GM18498 (cell line): ENCODE results near the gene MRPL40.

Experiments used
- ATAC-seq: cut with Tn5 transposase; IDR thresholded peaks from one replicate; pipeline ENCODE4 v1.9.1; 2021; ENCODE audit warnings: mild to moderate bottlenecking, moderate library complexity; ENCODE audit not compliant: unreplicated experiment

The MRPL40 gene

DNA sequence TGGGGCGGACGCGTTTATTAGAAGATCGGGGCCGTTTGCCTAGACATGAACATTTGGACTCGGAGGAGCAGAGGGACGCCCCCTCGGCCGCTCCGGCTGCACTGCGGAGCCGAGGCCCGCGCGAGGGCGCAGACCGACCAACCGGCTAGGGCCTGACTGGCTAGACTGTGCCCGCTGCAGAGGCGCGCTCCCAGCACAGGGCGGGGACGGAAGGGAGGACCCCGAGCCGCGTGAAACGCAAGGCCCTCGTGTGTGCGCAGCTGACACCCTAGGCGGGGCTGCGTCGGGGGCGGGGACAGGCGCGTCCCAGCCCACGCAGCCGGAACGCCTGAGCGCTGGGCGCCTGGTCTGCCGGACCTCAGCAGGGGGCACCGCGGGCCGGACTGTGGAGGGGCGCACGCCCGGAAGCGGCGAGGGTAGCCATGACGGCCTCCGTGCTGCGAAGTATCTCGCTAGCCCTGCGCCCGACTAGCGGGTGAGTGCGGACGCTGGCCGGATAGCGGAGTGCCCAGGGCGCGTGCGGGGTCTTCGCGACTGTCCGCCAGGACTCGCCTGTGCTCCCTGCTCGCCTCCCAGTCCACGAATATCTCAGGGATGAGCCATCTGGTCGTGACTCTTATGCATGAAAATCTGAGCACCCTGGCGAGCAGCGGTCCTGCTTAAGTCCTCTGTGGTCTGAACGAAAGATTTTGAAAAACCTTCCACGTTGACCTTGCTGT lies at the start of gene MRPL40:
MRPL40 (plus strand) TSS at position 413 of the 719 bp plus-strand sequence; CDS start at position 423, 10 bp downstream.
- peak; percentile 83 for ATAC-seq

DNA sequence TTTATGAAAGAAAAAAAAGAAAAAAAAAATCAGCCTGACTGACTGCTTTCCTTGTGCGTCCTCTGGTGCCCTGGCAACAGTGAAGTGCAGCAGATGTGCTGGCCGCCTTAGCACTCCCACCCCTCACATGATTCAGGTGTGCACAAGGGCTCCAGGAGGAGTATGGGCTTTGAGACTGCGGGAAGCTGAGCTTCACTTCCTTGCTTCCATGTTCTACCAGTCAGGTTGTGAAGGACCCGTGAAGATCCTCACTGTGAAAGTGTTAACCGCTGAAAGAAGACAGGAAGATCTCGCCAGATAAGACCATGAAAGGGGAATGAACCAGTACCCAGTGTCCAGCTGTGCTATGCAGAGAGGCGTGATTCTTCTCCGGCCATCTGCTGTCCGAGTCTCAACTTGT lies 49.1 kb upstream of the MRPL40 start:
- no peak for ATAC-seq

DNA sequence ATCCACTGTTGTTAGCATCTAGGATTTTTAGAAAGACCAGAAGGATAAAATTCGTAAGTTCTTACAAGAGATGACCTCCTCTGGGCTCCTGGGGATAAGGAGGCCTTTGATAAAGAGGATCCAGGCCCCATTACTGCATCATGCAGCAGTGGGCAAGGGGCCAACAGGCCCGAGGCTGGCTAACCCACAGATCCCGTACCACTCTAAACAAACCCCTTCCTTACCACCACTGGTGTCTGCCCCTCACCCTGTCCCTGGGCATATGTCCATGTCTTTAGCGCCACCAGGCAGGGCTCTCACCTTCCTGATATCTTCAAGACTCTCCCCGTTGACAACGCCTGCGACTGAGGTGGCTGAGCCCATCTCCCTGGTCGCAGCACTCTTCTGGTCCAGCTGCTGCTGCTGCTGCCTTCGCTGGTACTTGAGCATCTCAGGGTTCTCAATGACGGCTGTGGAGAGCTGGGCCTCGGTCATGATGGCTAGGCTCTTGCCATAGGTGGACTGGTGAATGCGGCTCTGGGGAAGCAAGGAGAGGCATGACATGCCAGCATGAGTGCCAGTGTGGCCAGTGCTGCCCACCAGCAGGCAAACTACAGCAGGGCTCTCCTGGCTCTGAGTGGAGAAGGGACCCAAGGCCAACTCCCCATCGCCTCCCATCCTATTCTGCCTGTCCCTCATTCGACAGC lies 47.0 kb upstream of the MRPL40 start:
- ATAC-seq, result no peak

DNA sequence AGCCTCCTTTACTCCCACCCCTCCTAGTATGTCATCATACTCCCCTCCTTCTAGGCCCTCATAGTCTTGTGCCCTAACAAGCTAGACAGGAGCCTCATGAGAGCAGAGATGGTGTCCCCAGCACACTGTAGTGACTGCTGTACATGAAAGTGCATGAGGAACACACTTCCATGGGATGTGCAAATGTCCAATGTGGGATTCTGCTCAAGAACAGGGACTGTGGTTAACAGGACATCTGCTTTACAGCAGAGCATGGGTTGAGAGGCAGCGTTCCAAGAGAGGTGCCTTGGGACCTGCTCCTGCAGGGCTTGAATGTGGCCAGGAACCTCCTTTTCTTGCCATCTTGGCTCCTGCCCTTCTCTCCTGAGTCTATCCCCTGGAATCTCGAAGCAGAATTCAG lies 46.1 kb upstream of the MRPL40 start:
- ATAC-seq, result no peak

DNA sequence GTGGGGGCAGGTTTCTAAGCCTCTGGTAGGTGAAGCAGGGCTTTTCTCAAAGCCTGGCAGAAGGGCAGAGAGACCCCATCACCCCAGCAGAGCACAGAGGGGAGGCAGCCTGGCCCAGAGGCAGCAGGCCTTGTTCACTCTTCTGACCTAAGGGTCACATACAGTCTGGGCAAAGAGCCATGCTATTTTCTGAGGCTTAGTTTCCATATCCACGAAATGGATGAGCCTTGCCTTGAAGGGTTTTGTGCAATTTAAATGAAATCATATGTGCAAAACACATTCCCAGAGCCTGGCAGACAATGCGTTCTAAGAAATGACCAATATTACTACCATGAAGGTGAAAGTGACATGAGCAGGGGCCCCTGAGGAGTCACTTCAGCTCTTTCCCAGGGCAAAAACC lies 45.3 kb upstream of the MRPL40 start:
- no peak for ATAC-seq

DNA sequence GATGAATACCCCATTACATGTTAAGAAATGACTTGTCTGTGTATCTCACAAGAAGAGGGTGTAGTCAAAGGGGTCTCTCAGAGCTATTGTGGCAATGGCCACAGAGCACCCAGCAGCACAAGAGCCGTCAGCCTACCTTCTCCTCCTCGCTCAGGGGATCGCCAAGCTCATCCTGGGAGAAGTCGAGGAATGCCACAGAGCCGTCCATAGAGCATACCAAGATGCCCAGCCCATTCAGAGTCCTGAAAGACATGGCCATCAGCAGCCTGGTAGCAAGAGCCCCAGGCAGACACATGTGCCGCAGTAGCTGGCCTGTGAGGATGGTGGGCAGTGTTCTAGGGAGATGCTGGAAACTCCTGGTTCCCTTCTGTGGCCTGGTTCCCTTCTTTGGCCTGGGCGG lies 44.8 kb upstream of the MRPL40 start:
- no peak for ATAC-seq

DNA sequence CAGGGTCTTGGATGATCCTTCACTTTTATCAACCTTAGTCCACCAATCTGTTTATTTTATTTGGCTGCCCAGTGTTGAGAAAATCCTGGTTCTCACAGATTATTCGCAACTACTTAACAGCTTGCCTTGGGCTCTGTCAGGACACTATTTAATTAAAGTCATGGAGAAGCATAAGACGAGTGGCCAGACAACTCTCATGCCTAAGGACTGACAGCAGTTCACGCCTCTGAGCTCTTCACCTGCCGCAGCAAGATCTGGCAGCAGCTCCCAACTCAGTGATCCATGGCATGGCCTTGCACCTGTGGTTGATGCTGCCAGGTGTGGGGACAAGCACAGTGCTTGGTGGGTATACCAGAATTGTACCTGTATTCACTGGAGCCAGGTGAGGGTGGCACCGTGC lies 38.6 kb upstream of the MRPL40 start:
- ATAC-seq, result no peak

DNA sequence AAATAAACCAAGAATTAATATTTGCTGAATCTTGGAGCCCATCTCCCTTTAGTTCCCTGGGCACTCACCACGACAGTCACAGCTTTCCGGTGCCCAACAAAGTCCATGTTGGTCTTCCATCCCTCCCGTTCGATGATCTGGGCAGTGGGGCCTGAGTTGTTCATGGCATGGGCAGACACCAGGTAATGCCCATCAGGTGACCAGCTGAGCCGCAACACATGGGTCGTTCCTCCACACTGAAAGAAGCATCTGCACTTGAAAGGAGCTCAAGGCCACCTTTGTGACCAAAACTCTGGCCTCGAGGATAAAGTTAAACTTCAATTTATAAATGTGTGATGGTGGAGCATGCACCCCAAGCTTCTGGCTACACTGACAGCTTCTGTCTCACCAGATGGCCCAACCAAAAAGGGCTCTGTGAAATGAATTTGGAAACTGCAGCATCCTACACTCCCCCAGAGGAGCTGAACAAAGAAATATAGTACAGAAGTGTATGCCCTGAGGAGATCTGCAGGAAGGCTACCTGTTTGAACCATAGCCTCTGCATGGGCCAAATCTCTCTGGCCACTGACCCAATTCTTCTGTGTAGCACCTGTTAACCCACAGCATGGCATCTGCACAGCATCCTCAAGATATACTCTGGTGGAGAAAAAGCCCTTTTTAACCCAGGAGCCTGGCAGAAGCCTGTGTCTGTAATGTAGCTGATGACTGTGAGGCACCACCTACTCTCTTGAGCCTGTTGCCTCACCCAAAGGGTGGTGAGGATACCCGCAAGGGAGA lies 37.9 kb upstream of the MRPL40 start:
- no peak for ATAC-seq

DNA sequence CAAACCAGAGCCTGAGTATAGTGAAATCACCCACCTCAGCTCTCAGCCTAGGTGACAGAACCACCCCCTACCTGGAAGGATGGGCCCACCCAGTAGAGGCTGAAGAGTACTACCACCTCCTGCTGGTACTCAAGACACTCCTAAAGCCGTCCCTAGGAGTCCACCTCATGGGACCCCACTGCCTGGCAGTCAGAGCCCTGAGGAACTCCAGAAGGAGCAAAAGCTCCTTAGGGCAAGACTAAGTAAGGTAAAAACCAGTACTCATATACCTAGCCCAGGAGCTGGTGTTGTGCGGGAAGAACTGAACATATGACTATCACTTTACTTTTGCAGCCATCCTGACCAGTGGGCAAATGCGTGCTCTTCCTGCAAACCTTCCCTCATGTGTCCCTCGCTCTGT lies 37.1 kb upstream of the MRPL40 start:
- no peak for ATAC-seq

DNA sequence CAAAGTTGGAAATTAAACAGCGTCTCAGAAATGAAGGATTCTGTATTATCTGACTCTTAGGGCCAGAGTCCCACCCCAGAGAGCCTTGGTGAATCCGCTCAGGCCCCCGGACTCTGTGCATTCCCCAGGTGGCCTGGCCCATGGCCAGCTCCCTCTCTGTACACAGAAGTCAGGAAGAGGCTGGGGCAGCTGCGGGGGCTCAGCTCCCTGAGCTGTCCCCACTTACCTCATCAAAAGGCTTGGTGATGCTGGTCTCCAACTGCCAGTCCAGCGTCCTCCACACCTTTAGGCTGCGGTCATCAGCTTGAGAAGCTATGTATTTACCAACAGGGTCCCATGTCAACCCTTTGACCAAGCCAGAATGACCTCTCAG lies 35.8 kb upstream of the MRPL40 start:
- ATAC-seq, result no peak

DNA sequence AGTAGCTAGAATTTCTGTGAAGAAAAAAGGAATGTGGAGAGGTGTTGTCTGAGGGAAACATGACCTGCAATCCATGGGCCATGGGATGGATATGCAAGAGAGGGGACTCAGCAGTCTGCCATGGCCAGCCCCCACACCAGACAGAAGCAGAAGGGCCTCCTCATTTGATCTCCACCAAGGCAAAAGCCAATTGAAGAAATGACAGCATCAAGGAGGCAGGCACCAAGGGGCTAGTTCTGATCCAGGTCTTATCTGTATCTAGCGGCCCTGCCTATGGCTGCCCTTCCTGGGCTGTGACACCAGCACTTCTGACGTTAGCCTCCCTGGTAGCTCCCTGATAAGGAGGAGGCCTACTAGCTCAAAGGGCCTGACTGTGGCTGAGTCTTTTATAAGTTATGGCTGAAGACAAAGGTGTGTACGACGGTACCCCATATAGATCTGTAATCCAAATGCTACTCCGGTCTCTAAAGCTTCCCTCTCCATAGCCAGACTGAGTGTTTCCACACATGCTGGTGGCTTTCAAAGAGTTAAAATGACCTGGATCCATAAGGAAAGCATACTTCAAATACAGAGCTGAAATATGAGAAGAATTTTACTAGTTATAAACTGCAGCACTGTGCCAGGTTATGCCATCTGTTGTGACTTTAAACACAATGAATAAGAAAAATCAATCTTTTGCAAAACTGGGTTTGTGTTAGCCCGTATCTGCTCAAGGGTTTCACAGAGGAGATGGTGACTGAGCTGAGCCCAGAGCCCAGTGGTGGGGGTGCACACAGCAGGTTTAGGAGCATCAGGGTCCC lies 35.2 kb upstream of the MRPL40 start:
- ATAC-seq, result no peak

DNA sequence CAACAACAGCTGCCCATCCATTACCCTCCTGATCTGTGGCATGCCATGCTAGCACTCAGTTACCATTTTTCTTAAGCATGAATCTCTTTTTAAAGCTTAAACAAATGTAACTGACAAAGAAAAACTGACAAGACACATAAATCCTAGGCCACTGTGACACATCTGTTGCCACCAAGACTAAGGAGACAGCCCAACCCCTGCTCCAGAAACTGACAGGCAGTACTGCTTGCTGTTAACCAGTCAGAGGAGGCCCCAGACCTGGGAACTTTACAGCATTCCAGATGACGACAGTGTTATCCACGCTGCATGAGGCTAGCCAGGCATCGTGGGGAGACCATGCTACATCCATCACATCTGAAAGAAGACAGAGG lies 34.6 kb upstream of the MRPL40 start:
- ATAC-seq, result no peak

DNA sequence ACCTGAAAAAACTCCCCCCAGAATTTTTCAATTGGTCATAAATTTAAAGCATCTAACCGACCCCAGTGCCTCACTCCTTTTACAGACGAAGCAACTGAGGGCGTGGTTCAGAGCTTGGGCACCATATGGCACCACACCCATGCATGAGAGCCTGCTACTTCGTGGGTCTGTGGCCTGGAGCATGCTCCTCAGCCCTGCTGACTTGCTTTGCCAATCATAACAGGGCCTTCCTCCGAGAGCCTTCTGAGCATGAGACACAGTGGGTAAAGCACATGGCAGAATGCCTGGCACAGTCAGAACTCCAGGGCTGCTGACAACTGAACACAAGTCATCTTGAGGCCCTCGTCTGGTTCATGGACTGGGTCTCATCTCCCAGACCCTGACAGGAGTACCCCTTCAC lies 34.1 kb upstream of the MRPL40 start:
- no peak for ATAC-seq

DNA sequence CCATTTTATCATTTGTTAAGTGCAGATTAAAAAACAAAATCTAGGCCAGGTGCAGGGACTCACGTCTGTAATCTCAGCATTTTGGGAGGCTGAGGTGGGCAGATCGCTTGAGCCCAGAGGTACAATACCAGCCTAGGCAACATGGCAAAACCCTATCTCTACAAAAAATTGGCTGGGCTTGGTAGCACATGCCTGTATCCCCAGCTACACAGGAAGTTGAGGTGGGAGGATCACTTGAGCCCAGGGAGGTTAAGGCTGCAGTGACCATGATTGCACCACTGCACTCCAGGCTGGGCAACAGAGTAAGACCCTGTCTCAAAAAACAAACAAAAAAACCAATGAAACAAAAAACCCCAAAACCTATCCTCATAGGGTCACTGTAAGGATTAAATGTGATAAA lies 33.7 kb upstream of the MRPL40 start:
- ATAC-seq, result no peak

DNA sequence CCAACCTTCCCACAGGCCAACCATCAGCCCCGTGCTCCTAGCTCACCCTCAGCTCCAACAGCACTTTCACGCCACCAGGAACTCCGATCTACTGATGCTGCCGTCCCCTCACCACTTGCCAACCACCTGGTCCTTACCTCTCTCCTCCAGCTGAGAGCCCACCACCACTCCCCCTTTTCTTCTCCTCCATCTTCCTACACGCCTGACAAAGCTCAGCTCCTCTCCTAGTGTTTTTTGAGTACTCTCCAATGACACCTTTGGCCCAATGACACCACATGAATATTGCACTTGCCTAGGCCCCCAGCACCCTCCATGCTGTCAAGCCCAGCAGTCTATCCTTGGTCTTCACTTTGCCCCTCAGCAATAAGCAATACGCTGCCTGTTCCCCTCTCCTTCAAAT lies 31.5 kb upstream of the MRPL40 start:
- no peak for ATAC-seq

DNA sequence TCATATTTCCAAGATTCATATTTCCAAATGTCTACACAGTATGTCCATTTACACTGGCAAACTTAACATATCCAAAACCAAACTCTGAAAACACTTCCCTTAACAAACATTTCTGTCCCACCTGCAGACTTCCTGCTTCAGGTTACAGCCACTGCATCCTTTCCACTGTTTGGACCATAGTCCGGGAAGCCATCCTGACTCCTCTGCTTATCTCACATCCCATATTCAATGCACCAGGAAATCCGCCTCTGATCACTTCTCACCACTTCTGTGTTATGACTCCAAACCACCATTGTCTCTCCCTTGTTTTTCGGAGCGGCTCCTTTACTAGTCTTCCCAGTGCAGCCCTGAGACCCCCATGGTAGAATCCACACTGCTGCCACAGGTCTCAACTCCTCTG lies 30.9 kb upstream of the MRPL40 start:
- ATAC-seq, result no peak

DNA sequence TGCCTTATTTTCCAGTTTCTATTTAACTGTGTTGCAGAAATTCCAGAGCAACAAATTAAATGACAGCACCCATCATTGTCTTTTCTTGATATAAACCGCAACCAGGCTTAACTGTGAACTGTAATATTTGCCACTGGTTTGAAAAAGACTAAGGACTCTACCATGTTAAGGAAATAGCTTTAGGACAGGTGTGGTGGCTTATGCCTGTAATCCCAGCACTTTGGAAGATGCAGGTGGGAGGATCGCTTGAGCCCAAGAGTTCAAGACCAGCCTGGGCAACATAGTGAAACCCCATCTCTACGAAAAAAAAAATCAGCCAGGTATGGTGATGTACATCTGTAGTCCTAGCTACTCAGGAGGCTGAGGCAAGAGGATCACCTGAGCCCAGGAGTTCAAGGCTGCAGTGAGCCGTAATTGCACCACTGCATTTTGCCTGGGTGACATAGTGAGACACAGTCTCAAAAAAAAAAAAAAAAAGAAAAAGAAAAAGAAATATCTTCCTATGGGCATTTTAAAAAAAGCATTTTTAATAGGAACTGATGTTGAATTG lies 29.6 kb upstream of the MRPL40 start:
- no peak for ATAC-seq

DNA sequence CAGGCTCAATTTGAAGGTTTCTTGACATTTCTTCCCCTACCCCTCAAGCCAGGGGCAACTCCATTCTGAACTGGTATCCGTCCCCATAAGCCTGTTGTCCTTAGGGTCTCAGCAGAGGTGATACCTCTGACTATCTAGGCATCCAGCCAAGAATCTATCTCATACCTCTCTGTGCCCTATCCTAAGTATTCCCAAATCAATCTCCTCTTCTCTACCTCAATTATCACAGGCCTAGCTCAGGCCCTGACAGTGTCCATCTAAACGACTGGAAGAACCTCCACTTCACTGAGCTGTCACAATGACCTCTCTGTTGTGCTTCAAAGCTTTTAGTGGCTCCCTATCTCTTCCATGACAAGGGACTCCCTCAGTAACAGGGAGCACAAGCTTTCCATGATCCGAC lies 27.7 kb upstream of the MRPL40 start:
- no peak for ATAC-seq

DNA sequence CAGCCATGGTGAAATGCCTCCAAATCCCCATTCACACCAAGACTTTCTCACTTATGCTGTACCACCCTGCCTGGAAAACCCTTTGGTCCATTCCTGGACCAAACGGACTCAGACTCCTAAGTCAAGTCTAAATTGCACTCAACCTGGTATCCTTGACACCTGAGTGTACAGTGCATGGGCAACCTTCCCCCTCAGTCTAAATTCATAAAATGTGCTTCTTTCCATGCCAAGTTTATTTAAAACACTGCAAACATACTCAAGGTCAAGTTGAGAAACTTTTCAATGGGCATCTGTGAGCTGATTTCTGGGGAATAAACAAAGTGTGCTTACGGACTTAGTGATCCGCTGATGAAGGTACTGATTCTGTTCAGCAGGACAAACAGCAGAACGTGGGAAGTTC lies 27.2 kb upstream of the MRPL40 start:
- ATAC-seq, result no peak

DNA sequence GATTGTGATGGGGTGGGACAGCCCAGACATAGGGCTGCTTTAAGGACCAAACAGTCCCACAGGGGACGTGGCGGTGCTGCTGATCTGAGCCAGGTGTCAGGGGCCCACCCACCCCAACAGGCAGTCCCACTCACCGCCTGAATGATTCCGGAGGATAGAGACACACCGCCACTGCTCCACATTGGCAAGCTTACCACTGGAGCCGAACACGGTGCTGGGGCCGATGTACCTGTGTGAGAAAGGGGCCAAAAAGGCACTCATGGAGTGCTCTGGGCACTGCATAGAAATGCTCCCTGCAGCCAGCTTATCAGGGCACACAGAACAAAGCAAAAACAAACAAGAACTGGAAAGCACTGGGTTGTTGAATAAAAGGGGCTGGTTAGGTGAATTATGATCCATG lies 26.7 kb upstream of the MRPL40 start:
- ATAC-seq, result no peak

DNA sequence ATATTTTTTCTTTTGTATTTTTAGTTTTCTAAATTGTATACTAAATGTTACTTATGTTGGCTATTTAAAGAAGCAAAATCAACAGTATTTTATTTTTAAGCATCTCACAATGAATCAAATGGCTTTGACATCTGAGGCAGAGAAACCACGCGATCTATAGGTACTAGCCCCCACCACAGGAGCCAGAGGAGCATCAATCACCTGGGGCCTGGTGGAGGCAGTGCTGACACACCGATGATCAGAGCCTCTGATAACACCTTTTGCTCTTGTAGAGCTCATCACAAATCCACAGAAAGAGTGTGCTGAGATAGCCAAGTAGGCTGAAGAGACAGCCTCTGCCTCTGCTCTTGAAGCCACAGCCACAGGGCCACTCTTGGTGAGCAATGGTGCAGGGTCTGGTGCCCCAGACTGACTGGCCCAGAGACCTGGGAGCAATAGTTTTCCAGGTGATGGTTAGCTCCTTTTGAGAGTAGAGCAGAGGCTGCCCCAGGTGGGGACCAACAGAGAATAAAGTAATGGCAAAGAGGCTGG lies 26.0 kb upstream of the MRPL40 start:
- ATAC-seq, result no peak
